GM19238 (cell line): ENCODE results near the gene CHST14.

Experiments used
- DNase-seq: peaks from one replicate; pipeline ENCODE4 v3.0.0; 2011; ENCODE audit warnings: low spot score; ENCODE audit not compliant: insufficient read length

Gene CHST14

GRCh38 chr15:40489274-40490175 is 18.7 kb downstream of the CHST14 start:
- no peak for DNase-seq

- no peak for DNase-seq
Measured at GRCh38 chr15:40493089-40493840, 22.5 kb downstream of the CHST14 start.

GRCh38 chr15:40495516-40495915 is 24.7 kb downstream of the CHST14 start:
- no peak for DNase-seq

- DNase-seq, result no peak
Measured at GRCh38 chr15:40498418-40498817, 27.6 kb downstream of the CHST14 start.

GRCh38 chr15:40498891-40499290 is 28.1 kb downstream of the CHST14 start:
- no peak for DNase-seq

GRCh38 chr15:40499931-40500330 is 29.1 kb downstream of the CHST14 start:
- DNase-seq, result no peak

GRCh38 chr15:40500568-40501330 is 30.0 kb downstream of the CHST14 start:
- DNase-seq, result no peak

GRCh38 chr15:40501487-40501886 is 30.7 kb downstream of the CHST14 start:
- DNase-seq, result no peak

GRCh38 chr15:40506964-40507571 is 36.3 kb downstream of the CHST14 start:
- DNase-seq, result peak; percentile 69

GRCh38 chr15:40508216-40508615 is 37.4 kb downstream of the CHST14 start:
- no peak for DNase-seq

GRCh38 chr15:40510201-40510600 is 39.4 kb downstream of the CHST14 start:
- DNase-seq, result no peak

- DNase-seq, result no peak
Measured at GRCh38 chr15:40511093-40511471, 40.3 kb downstream of the CHST14 start.

GRCh38 chr15:40511472-40512133 is 40.8 kb downstream of the CHST14 start:
- DNase-seq, result peak; percentile 48

GRCh38 chr15:40512440-40512839 is 41.7 kb downstream of the CHST14 start:
- DNase-seq, result no peak

- no peak for DNase-seq
Measured at GRCh38 chr15:40513609-40514008, 42.8 kb downstream of the CHST14 start.

- DNase-seq, result no peak
Measured at GRCh38 chr15:40516322-40516721, 45.5 kb downstream of the CHST14 start.
